ENCODE results near the gene CNTNAP2.

CNTNAP2 gene

DNA sequence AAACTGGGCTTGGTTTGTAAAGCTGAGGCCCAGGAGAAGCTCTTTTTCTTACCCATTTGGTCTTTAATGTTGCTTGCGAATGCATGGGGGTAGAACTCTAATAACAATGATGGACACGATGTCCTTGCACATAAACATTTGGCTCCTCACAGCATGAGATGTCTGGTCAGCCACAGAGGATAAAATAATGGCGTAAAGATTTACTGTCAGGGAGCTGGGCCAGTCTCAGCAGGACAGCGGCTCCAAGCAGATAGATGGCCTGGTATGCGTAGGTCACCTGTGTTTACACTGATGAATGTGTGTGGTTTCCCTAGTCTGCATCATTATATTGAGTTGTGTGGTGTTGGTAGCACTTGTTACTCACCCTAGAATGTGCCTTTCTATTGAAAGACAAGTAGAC lies 537.4 kb downstream of the CNTNAP2 start (continued):
- TF ChIP-seq ZSCAN4 (tag by site-specific recombination; IDR thresholded peaks at IDR 0.05) = no peak
- peak; percentile 73 for TF ChIP-seq ZXDB (tag by site-specific recombination; IDR thresholded peaks at IDR 0.05)
- no peak for TF ChIP-seq ZNF510 (tag by site-specific recombination; IDR thresholded peaks at IDR 0.05; ENCODE audit: insufficient replicate concordance)
- TF ChIP-seq ZNF18 (tag by site-specific recombination; IDR thresholded peaks at IDR 0.05) = peak; percentile 50; the same call in 1 of the 2 replicates
- peak; percentile 89 for TF ChIP-seq ZNF561 (tag by site-specific recombination; IDR thresholded peaks at IDR 0.05; ENCODE audit: borderline replicate concordance)
- TF ChIP-seq, protein P1, sequence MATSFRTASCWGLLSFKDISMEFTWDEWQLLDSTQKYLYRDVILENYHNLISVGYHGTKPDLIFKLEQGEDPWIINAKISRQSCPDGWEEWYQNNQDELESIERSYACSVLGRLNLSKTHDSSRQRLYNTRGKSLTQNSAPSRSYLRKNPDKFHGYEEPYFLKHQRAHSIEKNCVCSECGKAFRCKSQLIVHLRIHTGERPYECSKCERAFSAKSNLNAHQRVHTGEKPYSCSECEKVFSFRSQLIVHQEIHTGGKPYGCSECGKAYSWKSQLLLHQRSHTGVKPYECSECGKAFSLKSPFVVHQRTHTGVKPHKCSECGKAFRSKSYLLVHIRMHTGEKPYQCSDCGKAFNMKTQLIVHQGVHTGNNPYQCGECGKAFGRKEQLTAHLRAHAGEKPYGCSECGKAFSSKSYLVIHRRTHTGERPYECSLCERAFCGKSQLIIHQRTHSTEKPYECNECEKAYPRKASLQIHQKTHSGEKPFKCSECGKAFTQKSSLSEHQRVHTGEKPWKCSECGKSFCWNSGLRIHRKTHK (tag by site-specific recombination; IDR thresholded peaks at IDR 0.05) = no peak
- 0 out of 2 replicates have a peak, but pooled peaks have one; percentile 40 for TF ChIP-seq ZNF24 (tag by site-specific recombination; IDR thresholded peaks at IDR 0.05)
- TF ChIP-seq, protein P2, sequence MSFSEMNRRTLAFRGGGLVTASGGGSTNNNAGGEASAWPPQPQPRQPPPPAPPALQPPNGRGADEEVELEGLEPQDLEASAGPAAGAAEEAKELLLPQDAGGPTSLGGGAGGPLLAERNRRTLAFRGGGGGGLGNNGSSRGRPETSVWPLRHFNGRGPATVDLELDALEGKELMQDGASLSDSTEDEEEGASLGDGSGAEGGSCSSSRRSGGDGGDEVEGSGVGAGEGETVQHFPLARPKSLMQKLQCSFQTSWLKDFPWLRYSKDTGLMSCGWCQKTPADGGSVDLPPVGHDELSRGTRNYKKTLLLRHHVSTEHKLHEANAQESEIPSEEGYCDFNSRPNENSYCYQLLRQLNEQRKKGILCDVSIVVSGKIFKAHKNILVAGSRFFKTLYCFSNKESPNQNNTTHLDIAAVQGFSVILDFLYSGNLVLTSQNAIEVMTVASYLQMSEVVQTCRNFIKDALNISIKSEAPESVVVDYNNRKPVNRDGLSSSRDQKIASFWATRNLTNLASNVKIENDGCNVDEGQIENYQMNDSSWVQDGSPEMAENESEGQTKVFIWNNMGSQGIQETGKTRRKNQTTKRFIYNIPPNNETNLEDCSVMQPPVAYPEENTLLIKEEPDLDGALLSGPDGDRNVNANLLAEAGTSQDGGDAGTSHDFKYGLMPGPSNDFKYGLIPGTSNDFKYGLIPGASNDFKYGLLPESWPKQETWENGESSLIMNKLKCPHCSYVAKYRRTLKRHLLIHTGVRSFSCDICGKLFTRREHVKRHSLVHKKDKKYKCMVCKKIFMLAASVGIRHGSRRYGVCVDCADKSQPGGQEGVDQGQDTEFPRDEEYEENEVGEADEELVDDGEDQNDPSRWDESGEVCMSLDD (tag by site-specific recombination; IDR thresholded peaks at IDR 0.05) = no peak
- no peak for TF ChIP-seq ZNF623 (tag by site-specific recombination; IDR thresholded peaks at IDR 0.05)
- TF ChIP-seq, protein P3, sequence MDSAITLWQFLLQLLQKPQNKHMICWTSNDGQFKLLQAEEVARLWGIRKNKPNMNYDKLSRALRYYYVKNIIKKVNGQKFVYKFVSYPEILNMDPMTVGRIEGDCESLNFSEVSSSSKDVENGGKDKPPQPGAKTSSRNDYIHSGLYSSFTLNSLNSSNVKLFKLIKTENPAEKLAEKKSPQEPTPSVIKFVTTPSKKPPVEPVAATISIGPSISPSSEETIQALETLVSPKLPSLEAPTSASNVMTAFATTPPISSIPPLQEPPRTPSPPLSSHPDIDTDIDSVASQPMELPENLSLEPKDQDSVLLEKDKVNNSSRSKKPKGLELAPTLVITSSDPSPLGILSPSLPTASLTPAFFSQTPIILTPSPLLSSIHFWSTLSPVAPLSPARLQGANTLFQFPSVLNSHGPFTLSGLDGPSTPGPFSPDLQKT (IDR thresholded peaks at IDR 0.05; ENCODE audit: borderline replicate concordance, low read depth, low read length) = no peak
- no peak for TF ChIP-seq ATF2 (tag by site-specific recombination; IDR thresholded peaks at IDR 0.05; ENCODE audit: low read depth)
- no peak for TF ChIP-seq SP7 (tag by site-specific recombination; IDR thresholded peaks at IDR 0.05)
- TF ChIP-seq WT1 (tag by site-specific recombination; IDR thresholded peaks at IDR 0.05) = peak; percentile 87
- TF ChIP-seq ZNF555 (tag by site-specific recombination; conservative IDR thresholded peaks at IDR 0.05) = no peak
- TF ChIP-seq ZNF692 (tag by site-specific recombination; IDR thresholded peaks at IDR 0.05) = no peak
- TF ChIP-seq ZNF169 (tag by site-specific recombination; IDR thresholded peaks at IDR 0.05) = no peak
- TF ChIP-seq PRDM6 (tag by site-specific recombination; IDR thresholded peaks at IDR 0.05) = no peak
- no peak for TF ChIP-seq ZBTB26 (tag by site-specific recombination; optimal IDR thresholded peaks at IDR 0.05)
- 0 out of 2 replicates have a peak, but pooled peaks have one; percentile 25 for TF ChIP-seq ZSCAN30 (tag by site-specific recombination; IDR thresholded peaks at IDR 0.05)
- TF ChIP-seq ZNF114 (tag by site-specific recombination; IDR thresholded peaks at IDR 0.05) = no peak
- TF ChIP-seq ZNF701 (tag by site-specific recombination; IDR thresholded peaks at IDR 0.05) = no peak
